GM21576 (cell line): ENCODE results near the gene TEAD4.
"Not testable (repeated sequence)": the region's sequence is repeated elsewhere in the genome, so short reads cannot be mapped to it uniquely, and the experiment has no call there.

Experiments used
- ATAC-seq: cut with Tn5 transposase; IDR thresholded peaks from one replicate; pipeline ENCODE4 v1.9.1; 2021; ENCODE audit warnings: mild to moderate bottlenecking, moderate library complexity; ENCODE audit not compliant: unreplicated experiment

The TEAD4 gene

DNA sequence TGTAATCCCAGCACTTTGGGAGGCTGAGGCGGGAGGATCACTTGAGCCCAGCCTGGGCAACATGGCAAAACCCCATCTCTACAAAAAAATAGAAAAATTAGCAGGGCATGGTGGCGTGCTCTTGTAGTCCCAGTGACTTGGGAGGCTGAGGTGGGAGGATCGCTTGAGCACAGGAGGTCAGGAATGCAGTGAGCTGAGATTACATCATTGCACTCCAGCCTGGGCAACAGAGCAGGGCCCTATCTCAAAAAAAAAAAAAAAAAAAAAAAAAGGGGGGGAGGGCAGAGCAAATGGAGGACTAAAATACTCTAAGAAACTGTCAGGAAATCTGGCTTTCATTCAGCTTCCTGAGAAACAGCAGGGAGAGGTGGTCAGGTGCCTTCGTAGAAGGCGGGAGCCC, 86.3 kb downstream of the TEAD4 start:
- no peak for ATAC-seq

DNA sequence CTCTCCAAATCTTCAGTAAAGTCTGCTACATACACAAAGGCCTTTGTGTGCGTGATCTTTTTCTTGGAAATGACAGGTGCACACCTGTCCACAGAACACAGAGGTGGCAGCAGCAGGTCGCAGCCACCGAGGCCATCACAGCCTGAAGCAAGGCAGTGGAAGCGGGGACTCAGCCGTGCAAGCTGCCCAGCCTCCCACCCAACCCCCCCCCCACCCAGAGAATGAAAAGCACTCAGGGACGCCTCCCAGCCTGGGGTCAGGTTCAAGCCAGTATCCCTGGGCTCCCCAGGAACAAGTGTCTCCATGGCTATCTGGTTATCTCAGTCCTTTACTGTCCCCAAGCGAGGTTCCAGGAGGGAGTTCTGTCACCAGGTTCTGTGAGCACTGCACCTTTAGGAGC, 86.8 kb downstream of the TEAD4 start:
- no peak for ATAC-seq

GRCh38 chr12:3046441-3047200, 87.4 kb downstream of the TEAD4 start:
- ATAC-seq: no peak

- no peak for ATAC-seq
Measured at GRCh38 chr12:3047961-3048360, 88.8 kb downstream of the TEAD4 start.

GRCh38 chr12:3048540-3048939, 89.3 kb downstream of the TEAD4 start:
- ATAC-seq: no peak

DNA sequence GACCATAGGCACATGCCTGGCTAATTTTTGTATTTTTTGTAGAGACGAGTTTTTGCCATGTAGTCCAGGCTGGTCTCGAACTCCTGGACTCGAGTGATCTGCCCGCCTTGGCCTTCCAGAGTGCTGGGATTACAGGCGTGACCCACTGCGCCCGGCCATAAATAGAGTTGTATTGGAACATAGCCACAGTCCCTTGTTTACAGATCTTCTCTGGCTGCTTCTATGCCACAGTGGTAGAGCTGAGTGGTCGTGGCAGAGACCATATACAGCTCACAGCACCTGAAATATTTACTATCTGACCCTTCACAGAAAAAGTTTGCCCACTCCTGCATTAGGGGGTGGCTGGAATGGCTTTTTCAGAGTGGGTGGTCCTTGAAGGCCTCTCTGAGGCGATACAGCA, 90.0 kb downstream of the TEAD4 start:
- no peak for ATAC-seq

- no peak for ATAC-seq
Measured at GRCh38 chr12:3049611-3050249, 90.5 kb downstream of the TEAD4 start.

DNA sequence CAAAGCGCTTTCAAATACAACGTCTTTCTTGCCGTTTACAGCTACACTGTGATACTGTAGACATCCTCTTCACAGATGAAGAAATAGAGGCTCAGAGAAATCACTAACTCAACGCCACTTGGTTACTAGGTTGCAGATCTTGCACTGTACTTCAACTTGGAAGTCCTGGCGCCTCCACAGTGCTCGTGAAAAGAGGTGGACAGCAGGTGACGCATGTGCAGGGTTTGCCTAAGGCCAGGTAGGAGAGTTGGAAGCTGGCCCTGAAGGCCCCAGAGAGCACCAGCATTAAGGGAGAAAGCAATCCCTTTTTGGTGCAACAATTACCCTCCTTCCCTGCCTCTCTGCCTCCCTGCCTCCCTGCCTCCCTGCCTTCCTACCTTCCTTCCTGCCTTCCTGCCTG, 95.2 kb downstream of the TEAD4 start:
- no peak for ATAC-seq

GRCh38 chr12:3055026-3055703, 96.0 kb downstream of the TEAD4 start:
- no peak for ATAC-seq

- no peak for ATAC-seq
Measured at GRCh38 chr12:3055704-3056467, 96.7 kb downstream of the TEAD4 start.

GRCh38 chr12:3061059-3061458, 101.9 kb downstream of the TEAD4 start:
- no peak for ATAC-seq

GRCh38 chr12:3061501-3062215, 102.5 kb downstream of the TEAD4 start:
- no peak for ATAC-seq

DNA sequence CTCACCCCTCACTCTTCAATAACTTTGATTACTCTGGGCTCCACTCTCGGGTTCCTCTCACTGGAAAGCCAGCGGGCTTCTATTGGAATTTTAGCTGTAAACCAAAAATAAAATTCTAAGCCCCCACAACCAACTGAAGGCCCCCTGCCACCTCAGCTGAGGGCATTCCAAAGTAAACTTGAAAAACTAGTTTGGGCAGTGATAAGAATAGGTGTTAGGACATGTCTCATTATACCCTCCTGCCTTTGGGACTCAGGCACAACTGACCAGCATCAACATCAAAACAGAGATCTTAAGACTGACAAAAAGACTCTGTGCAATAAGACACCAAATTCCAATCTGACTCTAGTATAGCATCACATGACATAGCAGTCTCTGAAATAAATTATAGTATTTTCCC, 106.1 kb downstream of the TEAD4 start:
- no peak for ATAC-seq

DNA sequence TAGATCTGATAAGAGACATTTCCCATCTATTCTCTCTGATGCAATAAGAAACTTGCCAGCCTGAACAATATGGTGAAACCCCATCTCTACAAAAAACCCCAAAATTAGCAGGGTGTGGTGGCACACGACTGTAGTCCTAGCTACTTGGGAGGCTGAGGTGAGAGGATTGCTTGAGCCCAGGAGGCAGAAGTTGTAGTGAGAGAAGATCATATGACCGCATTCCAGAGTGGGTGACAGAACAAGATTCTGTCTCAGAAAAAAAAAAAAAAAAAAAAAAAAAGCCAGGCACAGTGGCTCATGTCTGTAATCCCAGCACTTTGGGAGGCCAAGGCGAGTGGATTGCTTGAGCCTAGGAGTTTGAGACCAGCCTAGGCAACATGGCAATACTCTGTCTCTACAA, 106.6 kb downstream of the TEAD4 start:
- ATAC-seq: not testable (repeated sequence)

- ATAC-seq: no peak
Measured at GRCh38 chr12:3069714-3070113, 110.5 kb downstream of the TEAD4 start.

GRCh38 chr12:3071107-3071506, 111.9 kb downstream of the TEAD4 start:
- no peak for ATAC-seq

DNA sequence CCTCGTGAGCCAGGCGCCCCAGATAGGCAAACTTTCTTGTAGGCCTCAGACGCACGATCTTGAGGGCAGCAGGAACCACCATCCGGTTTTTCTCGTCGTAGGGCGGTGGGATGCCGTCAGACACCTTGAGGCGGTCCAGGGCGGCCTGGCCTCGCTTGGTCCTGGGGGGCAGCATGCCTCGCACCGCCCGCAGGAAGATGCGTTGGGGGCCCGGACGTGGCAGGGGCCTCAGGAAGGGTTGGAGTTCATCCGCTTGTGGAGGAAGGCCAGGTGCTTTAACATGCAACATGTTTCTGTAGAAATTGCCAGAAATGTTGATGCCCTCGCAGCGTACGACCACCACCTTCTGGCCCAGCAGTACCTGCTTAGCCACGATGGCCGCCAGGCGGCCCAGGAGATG, 112.5 kb downstream of the TEAD4 start:
- no peak for ATAC-seq

- ATAC-seq: peak; percentile 54
Measured at GRCh38 chr12:3073438-3074250, 114.4 kb downstream of the TEAD4 start.

- ATAC-seq: no peak
Measured at GRCh38 chr12:3075315-3075714, 116.1 kb downstream of the TEAD4 start.
